BE2C (cell line): ENCODE results near the gene RNASE9.
"Not testable (repeated sequence)": the region's sequence is repeated elsewhere in the genome, so short reads cannot be mapped to it uniquely, and the experiment has no call there.

Source experiments
- DNase-seq: peaks from one replicate; pipeline ENCODE4 v3.0.0-alpha.2; 2020
- H3K27me3 ChIP-seq: fragments of 250-450 bp; sonication (Bioruptor Pico); 2 replicates; pipeline ENCODE4 v1.5.1; 2020; ENCODE audit warnings: mild to moderate bottlenecking
- H3K36me3 ChIP-seq: fragments of 250-450 bp; sonication (Bioruptor Pico); 2 replicates; pipeline ENCODE4 v1.5.1; 2020; ENCODE audit warnings: mild to moderate bottlenecking
- H3K4me1 ChIP-seq: fragments of 250-450 bp; sonication (Bioruptor Pico); 2 replicates; pipeline ENCODE4 v1.5.1; 2020
- H3K4me3 ChIP-seq: 2 replicates; pipeline ENCODE4 v1.5.1; 2011; ENCODE audit warnings: low read depth, low read length
- H3K9me3 ChIP-seq: fragments of 250-450 bp; sonication (Bioruptor Pico); 2 replicates; pipeline ENCODE4 v1.5.1; 2020
- CTCF ChIP-seq: IDR thresholded peaks from 2 replicates; pipeline ENCODE4 v1.5.1; 2012; ENCODE audit warnings: mild to moderate bottlenecking, low read depth, low read length

RNASE9 gene

GRCh38 chr14:20606902-20607242 is 46.0 kb upstream of the RNASE9 start:
- DNase-seq, result no peak
- Histone ChIP-seq H3K4me1 (no peaks in the 10 kb centered on the region), H3K27me3 (no peaks in the 10 kb centered on the region), H3K9me3 (no peaks in the 10 kb centered on the region), H3K36me3 (no peaks in the 10 kb centered on the region), H3K4me3 (no peak overlapping the region)
- TF ChIP-seq CTCF, result no peak

DNA sequence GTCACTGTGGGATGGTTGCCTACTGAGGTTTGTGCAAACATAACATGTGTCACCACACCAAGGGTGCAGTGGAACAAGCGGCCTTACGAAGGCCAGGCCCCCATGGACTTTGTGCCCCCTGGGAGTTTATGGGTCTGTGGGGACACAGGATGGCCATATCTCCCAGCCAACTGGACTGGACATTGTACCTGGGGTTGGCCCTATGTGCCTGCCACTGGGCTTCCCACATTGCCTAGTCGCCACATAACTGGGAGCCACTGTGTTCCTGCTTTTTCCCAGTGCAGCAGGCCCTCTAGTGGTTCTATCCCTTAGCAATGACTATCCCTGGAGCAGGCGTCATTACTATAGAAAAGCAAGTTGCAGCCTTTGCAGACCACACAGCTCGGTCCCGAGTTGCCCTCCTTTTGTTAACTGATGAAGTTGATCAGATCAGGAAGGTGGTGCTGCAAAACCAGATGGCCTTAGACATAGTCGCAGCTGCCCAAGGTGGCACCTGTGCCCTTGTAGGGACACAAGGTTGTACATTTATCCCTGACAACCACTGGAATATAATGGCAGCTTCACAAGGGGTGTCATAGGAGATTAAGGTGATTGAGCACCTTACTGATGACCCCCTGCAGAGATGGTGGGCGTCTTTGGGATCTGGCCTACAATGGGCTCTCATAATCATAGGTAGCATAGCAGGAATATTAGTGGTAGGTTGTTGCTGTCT is 45.5 kb upstream of the RNASE9 start:
- peak; percentile 53 for DNase-seq
- Histone ChIP-seq H3K9me3 (no peaks in the 10 kb centered on the region), H3K4me3 (no peak overlapping the region), H3K4me1 (no peaks in the 10 kb centered on the region), H3K27me3 (no peaks in the 10 kb centered on the region), H3K36me3 (no peaks in the 10 kb centered on the region)
- peak; percentile 82 for TF ChIP-seq CTCF

- TF ChIP-seq CTCF, result no peak
- peak; percentile 50 for DNase-seq
- Histone ChIP-seq H3K36me3 (no peaks in the 10 kb centered on the region), H3K4me1 (no peaks in the 10 kb centered on the region), H3K9me3 (no peaks in the 10 kb centered on the region), H3K27me3 (no peaks in the 10 kb centered on the region), H3K4me3 (no peak overlapping the region)
Observed at GRCh38 chr14:20603813-20604690, 43.2 kb upstream of the RNASE9 start.

- Histone ChIP-seq H3K9me3 (no peaks in the 10 kb centered on the region), H3K36me3 (no peaks in the 10 kb centered on the region), H3K27me3 (no peaks in the 10 kb centered on the region), H3K4me1 (no peaks in the 10 kb centered on the region), H3K4me3 (no peak overlapping the region)
- TF ChIP-seq CTCF, result no peak
- DNase-seq, result no peak
Observed at GRCh38 chr14:20602583-20602982, 41.7 kb upstream of the RNASE9 start.

- no peak for TF ChIP-seq CTCF
- H3K4me3 ChIP-seq, result no peak overlapping the region
- no peaks in the 10 kb centered on the region for H3K4me1 ChIP-seq
- no peaks in the 10 kb centered on the region for H3K36me3 ChIP-seq
- DNase-seq, result no peak
- H3K27me3 ChIP-seq, result no peaks in the 10 kb centered on the region
- no peaks in the 10 kb centered on the region for H3K9me3 ChIP-seq
Observed at GRCh38 chr14:20601522-20601921, 40.7 kb upstream of the RNASE9 start.

GRCh38 chr14:20597108-20597507 is 36.3 kb upstream of the RNASE9 start:
- H3K27me3 ChIP-seq, result peaks cover 7% of the 10 kb centered on the region
- no peaks in the 10 kb centered on the region for H3K4me1 ChIP-seq
- H3K4me3 ChIP-seq, result no peak overlapping the region
- no peaks in the 10 kb centered on the region for H3K36me3 ChIP-seq
- TF ChIP-seq CTCF, result no peak
- no peak for DNase-seq
- H3K9me3 ChIP-seq, result no peaks in the 10 kb centered on the region

DNA sequence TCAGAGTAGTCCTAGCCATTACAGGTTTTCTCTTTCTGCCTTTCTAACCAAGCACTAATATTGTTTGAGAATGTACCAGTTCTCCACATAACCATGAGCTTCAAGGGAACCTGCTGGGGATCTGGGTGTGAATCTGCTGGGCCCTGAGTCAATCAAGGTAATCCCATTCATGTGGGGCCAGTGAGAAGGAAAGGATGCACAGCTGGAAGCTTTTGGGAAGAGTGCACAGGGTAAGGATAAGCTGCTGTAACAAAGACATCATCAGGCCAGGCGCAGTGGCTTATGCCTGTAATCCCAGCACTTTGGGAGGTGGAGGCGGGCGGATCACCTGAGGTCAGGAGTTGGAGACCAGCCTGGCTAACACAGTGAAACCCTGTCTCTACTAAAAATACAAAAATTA is 34.9 kb upstream of the RNASE9 start:
- not testable (repeated sequence) for H3K4me1 ChIP-seq, H3K9me3 ChIP-seq, DNase-seq, H3K36me3 ChIP-seq, H3K4me3 ChIP-seq
- H3K27me3 ChIP-seq, result peaks cover 21% of the 10 kb centered on the region
